Left renal pelvis (tissue), 4 donors: ENCODE results near the gene COIL. TPM values are rescaled to one million over a fixed set of nuclear protein-coding genes. Genes with fewer than 3 reads are reported as not detected.

ENCODE experiments used
- DNase-seq, 4 donors: peaks; one replicate each; pipeline ENCODE4 v3.0.0-alpha.2; 2013; ENCODE audit warnings: low read depth in 4 of 4, low spot score in 3 of 4
- polyA plus RNA-seq, 4 donors: library from polyadenylated mRNA; unstranded; fragments of 120-200 nt; gene quantifications; one replicate each; pipeline ENCODE4 v1.2.1, GENCODE V29; 2013; ENCODE audit not compliant: insufficient read length in 4 of 4

COIL gene
- polyA plus RNA-seq, 4 donors = 23.1 to 36.3 (median 30.2) TPM

DNA sequence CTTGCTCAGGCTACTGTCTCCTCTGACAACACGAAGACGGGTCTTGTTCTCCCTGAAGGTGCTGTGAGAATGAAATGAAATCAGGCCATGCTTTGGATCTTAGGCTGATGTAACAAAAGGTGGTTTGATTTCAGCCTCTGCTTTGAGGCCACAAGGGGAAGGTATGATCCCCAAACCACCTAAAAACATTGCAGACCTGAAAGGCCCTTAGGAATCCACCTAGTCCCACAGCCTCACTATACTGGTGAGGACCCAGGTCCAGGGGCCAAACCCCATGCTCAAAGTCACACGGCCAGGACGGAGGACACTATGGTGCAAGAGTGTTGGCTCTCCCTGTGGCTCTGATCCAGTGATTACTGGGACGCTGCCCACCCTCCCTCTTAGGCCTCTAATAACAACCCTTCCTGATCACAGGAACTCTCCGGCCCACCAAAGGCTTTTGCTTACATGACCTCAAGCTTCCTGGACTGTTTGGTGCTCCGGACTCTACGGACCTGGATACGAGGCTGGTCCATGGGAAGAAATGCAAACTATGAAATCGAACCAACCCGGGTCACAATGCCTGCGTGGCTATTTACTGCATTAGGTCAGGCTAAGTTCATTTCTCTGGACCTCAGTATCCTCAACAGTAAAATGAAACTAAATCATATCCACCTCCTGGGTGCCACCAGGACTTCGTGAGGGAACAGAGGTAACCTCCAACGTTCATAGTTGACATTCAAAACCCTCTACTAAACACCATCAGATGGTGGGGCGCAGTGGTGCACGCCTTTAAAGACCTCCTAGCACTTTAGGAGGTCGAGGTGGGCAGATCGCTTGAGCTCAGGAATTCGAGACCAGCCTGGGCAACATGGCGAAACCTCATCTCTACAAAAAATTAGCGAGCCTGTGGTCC, 48.5 kb downstream of the COIL start:
- no peak for DNase-seq

DNA sequence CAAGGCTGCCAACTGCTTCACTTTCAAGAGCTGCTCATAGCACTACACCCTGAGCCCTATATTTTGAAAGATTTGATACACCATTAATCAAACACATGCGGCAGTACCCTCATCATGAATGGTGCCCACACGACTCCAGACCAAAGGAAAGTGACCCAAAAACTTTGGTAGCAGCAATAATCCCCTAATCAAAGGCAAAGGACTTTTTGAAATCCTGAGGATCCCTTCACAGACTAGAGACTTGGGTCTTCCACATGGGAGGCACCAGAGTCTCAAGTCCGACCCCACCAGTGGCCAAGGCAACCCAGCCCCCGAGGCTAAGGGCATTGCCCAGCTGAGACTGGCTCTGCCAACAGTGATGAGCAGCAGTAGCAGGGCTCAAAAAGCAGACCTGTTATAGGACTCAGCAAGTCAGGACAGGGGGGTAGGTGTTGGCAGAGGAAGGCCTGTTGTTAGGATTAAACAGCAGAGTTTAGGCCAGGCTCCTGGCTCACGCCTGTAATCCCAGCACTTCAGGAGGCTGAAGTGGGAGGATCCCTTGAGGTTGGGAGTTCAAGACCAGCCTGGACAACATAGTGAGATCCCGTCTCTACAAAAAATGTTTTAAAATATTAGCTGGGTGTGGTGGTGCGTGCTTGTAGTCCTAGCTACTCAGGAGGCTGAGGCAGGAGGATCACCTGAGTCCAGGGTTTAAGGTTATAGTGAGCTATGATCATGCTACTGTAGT, 50.2 kb downstream of the COIL start:
- DNase-seq = no peak

DNA sequence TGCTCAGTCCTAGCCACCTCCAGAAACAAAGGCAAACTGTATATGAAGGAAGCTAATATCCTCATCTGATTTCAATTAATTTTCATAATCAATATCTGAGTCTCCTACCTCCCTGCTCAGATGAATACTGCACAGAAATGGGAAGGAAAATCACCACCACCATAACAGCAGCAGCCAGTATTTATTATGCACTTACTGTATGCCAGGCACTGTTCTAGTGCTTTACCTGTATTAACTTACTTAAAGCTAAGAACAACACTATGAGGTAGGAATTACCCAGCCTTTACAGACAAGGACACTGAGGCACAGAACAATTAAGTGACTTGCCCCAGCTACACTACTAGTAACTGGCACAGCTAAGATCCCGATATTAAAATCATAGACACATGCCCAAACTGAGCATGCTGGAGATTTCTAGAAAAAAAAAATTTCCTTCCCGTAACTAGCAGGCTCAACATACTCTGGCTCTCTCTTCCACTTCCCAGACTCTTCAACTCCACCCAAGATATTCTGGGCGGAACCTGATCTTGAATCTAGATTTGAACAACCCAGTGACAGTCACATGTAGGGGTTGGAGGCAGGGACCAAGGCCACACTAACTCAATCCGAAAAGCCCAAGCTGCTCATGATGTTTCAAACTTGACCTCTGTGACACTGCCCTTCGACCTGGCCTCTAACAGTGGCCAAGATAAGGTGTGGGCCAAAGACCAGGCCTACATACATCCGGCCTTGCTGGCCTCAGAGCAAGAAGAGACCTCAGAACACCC, 50.9 kb downstream of the COIL start:
- DNase-seq = no peak

DNA sequence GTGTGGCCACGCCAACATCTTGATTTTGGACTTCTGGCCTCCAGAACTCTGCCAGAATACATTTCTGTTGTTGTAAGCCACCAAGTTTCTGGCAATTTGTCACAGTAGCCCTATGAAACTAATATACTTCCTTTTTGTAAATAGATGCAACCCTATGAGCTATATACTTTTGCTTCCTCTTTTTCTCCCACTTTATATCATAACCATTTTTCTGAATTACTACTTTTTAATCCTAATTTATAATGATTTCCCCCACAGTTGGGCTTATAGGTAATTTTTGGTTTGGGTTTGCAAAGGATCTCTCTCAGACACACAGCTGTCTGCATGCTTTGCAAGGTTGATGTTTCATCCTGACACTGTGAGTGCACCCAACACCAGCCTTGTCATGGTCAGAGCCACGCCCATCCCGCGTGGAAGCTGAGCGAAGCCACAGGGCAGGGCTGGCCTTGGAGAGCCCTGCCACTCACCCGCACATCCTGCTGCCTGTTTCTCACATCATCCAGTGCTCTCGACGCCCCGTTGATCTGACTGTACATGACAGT, 52.8 kb downstream of the COIL start:
- no peak for DNase-seq

DNA sequence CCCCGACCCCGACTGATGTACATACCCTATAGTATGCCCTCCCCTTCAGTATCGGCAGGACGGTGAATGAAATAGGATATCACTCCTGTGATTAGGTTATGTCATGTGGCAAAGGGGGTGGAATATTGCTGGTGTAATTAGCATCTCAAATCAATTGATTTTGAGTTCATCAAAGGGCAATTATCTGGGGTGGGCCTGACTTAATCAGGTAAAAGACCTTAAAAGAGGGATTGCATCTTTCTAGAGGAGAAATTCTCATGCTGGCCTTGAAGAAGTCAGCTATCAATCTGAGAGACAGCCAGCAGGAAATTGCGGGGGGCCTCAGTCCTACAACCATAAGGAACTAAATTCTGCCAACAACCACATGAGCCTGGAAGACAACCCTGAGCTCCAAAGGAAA, 57.3 kb downstream of the COIL start:
- no peak for DNase-seq

DNA sequence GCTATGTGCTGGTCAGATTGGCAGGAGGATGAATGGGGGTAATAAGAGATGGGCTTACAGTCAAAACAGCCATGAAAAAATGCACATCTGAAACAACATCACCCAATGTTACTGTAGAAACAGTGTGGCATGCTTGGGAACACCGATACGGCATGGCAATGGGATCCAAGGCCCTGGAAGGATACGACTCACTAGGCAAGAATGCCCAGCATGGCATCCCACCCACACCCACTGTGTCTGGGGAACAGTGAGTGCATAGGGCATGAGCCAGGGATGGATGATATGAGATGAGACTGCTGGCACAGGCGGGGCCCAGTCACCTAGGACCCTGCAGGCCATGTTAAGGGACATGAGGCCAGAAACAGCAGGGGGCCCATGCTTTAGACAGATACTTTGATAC, 58.5 kb downstream of the COIL start:
- DNase-seq = no peak

DNA sequence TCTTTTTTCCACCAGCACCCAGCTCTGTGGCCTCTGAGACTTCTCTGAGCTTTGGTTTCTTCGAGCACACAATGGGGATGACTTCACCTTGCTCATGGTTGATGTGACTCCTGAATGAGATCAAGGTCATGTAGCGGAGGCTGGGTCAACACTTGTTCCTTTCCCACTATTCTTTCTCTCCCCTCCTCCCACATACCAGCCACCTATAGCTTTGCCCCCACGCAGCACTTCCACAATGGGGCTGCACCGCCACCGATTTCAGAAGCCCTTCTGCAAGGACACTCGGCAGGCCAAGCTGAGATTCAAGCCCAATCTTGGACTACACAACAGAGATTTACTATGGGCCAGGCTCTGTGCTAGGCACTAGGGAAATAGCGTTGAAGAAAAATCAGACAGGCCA, 61.4 kb downstream of the COIL start:
- DNase-seq = no peak

DNA sequence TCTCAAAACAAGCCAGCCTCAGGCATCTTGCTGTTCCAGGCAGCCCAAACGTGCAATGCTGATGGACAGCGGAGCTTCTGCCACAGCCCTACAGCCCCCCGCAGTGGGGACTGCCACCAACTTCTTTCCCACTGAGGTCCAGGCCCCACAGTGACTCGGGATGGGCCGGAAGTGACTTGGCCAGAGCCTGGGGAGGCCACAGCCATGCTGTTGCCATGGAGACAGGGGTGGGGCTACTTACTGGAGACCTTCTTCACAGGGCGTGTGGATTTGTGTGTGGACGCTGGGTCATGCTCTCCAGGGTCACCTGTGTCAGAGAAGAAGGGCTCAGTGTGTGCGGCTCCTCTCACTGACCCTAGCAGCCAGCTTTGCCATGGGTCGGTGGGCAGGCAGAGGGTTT, 62.0 kb downstream of the COIL start:
- DNase-seq = no peak

DNA sequence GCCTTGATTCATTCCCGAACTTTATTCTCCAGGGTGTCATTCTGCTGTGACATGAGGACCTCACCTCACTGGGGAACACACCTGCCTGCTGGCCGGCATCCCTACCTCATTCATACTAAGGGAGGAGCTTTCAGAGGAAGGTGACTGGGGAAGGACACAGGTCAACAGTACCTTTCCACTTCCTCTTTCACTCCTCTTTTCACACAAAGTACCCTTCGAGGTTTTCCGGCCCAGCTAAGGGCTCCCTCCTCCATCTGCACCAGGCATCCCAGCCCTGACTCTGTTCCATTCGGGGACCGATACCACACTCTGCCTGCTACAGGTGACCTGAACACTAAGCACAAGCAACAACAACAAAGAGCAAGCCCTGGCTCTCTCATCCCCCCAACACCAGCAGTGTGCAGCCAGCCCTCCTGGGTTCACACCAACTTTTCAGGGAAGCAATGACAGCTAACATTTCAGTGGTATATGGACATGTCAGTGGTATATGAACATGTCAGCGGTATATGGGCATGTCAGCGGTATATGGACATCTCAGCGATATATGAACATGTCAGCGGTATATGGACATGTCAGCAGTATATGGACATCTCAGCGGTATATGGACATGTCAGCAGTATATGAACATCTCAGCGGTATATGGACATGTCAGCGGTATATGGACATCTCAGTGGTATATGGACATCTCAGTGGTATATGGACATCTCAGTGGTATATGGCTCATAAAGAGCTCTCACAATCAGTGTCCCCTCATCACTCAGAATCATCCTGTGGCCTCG, 63.0 kb downstream of the COIL start:
- no peak for DNase-seq

DNA sequence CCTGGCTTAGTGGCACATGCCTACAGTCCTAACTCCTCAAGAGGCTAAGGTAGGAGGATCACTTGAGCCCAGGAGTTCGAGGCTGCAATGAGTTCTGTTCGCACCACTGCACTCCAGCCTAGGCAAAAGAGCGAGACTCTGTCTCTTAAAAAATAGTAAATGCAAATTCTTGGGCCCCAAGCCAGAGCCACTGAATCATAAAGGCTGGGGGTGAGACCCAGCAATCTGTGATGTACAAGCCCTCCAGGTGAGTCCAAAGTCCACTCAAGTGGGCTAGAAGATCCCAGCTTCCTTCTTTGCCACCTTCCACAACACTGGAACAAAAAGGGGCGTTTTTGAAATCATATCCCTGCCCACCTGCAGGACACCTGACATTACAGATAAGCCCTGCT, 63.9 kb downstream of the COIL start:
- no peak for DNase-seq

DNA sequence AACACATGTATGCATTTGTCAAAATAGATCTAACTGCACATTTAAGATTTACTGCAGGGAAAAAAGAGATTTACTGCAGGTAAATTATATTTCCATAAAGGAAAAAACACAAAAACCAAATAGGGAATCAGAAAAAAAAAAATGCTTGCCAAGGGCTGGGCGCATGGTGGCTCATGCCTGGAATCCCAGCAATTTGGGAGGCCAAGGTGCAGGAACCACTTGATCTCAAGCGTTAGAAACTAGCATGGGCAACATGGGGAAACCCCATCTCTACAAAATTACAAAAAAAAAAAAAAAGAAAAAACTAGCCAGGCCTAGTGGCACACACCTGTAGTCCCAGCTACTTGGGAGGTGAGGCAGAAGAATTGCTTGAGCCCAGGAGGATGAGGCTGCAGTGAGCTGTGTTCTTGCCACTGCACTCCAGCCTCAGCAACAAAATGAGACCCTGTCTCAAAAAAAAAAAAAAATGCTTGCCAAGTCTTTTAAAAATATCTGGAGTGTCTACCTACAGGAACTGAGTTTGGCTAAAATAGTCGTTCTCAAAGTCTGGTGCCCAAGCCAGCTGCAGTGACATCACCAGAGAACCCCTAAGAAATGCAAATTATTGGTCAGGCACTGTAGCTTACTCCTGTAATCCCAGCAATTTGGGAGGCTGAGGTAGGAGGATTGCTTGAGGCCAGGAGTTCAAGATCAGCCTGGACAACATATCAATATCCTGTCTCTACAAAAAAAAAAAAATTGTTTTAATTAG, 64.5 kb downstream of the COIL start:
- DNase-seq = no peak

DNA sequence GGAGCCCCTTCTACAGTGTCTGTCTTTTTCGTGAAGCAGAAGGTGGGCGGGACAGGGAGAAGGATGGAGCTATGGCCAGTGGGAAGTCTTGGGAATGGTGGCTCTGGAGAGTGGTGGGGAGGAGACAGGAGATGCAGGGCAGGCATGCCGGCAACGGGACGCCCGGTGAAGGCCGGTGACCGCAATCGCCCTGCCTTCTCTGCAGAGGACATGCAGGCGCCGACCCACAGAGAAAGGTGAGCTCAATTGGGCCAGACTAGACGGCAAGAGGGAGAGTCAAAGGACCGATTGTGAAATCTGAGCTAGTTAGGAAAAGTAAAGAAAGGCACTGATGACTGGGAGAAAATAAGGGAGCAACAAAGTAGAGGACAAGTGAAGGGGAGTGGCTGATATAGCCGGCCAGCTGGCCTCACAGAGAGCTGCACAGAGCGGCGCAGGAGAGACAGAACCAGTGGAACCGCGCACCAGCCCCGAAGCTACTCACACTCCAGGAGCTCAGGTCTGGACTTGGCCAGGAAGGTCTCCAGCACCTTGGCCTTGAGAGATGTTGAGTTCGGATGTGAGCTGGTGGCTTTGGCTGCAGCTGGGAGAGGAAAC, 65.9 kb downstream of the COIL start:
- no peak for DNase-seq

DNA sequence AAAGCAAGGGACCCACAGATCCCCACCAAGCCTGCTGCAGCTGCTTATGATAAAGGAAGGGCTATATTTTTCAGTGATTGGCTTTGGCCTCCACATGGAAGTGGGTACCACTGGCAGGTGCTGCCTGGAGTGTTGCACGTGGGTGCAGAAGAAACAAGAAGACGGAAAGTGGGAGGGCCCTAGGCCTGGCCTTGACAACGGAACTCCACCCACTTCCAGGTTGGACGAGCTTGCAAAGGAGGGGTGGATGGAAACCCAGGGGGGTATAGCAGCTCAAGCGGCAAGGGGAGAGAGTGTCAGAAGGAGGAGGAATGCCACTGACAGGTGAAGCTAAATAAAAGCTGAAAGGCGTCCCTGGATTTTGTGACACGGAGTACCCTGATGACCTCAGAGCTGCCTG, 67.3 kb downstream of the COIL start:
- DNase-seq = no peak

DNA sequence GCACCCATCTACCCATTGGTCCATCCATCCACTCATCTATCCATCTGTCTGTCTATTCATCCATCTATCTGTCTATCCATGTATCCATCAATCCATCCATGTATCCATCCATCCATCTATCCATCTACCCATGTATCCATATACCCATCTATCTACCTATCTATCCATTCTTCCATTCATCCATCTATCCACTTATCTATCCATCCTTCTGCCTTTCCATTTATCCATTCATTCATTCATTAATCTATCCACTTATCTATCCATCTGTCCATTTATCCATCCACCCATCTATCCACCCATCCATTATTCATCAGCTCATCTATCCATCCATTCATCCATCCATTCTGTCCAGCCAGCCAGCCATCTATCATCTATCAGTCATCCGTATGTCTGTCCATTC, 68.5 kb downstream of the COIL start:
- DNase-seq = no peak

DNA sequence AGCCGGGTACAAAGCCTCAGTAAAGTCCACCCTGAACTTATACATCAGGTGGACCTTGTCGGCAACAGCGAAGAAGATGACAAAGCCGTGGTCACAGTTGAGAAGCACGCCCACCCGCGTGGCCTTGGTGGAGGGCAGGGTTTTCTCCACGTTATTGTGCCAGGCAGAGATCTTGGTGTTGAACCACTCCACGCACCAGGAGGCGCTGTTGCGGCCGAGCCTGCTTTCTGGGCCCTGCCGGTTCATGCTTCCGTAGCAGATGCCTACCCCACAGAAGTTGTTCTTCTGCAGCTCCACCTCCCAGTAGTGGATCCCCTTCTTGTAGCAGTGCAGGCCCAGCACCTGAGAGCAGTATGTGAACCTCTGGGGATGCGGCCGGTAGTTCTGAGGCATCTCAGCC, 69.1 kb downstream of the COIL start:
- no peak for DNase-seq

DNA sequence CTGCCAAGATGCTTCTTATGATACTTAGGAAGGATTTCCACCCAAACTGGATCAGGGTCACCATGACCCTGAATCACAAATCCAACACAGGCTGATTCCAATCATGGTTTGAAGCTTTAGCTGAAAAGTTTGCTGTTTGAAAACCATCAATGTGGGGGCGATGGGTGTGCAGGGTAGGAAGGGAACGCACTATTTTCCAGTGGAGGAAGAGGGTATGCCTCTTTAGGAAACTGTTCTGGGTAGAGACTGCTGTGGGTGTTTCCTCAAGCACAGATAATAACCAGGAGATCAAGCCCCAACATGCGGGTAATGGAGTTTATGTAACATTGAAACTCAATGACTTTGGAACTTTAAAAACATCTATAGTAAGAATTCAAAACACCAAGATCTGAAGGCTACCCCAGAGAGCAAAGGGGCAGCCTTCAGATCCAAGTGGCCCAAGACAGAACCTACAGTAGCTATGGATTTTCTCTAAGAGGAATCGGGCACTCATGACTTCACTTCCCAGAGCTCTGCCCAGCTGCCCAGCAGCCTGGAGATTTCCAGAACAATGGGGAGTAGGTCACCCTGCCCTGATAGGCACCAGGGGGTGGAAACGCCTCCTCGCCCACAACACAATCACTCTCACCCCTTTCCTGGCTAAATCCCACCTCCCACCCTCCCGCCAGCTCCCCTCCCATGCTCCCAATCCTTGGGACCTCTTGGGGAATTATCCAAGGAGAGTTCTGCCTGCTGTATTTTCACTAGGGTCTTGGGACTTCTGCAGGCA, 69.8 kb downstream of the COIL start:
- no peak for DNase-seq

DNA sequence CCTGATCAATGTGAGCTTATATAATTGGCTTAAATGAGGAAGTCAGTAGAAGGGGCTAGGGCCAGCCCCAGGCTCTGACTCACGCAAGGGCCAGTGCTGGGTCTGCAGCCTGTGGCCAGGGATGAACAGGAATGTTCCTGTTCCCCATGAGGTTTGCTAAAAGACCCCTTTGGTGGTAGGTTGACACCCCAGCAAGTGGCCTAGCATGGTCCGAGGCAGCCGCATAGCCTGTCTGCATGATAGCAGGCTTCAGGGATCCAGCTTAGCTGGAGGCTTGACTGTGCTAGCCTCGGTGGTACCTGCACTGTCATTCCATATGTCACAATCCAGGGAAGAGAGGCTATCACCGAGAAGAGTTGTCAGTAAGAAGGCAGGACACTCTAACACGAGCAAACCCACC, 70.5 kb downstream of the COIL start:
- DNase-seq = no peak
